HEK293 (cell line): Measurements from ENCODE around the gene MRTFA.

ENCODE experiments used
- CTCF ChIP-seq: fragments of 450-650 bp; formaldehyde crosslinking; IDR thresholded peaks from 2 replicates; pipeline ENCODE4 v1.5.1; 2016; ENCODE audit warnings: missing biosample characterization, missing genetic modification characterization
- GLIS1 ChIP-seq: fragments of 450-650 bp; formaldehyde crosslinking; IDR thresholded peaks from 2 replicates; pipeline ENCODE4 v1.5.1; 2016; ENCODE audit warnings: missing biosample characterization, missing genetic modification characterization
- PBX3 ChIP-seq: sonication (generic); formaldehyde crosslinking; IDR thresholded peaks from 2 replicates; pipeline ENCODE4 v1.8.1; 2022; ENCODE audit warnings: mild to moderate bottlenecking, moderate library complexity, missing genetic modification reagents
- PRDM4 ChIP-seq: fragments of 450-650 bp; formaldehyde crosslinking; IDR thresholded peaks from 2 replicates; pipeline ENCODE4 v1.5.1; 2017; ENCODE audit warnings: missing biosample characterization, missing genetic modification characterization
- YY2 ChIP-seq: fragments of 450-650 bp; formaldehyde crosslinking; IDR thresholded peaks from 2 replicates; pipeline ENCODE4 v1.5.1; 2016; ENCODE audit warnings: missing biosample characterization, missing genetic modification characterization
- ZNF324 ChIP-seq: fragments of 450-650 bp; formaldehyde crosslinking; IDR thresholded peaks from 2 replicates; pipeline ENCODE4 v1.5.1; 2016; ENCODE audit warnings: missing biosample characterization, missing genetic modification characterization
- ZNF571 ChIP-seq: fragments of 450-650 bp; formaldehyde crosslinking; IDR thresholded peaks from 2 replicates; pipeline ENCODE4 v1.5.0; 2017; ENCODE audit warnings: missing biosample characterization, missing genetic modification characterization
- ZNF580 ChIP-seq: fragments of 450-650 bp; formaldehyde crosslinking; IDR thresholded peaks from 2 replicates; pipeline ENCODE4 v1.5.1; 2016; ENCODE audit warnings: missing biosample characterization, missing genetic modification characterization
- ZNF792 ChIP-seq: fragments of 450-650 bp; formaldehyde crosslinking; IDR thresholded peaks from 2 replicates; pipeline ENCODE4 v1.5.1; 2016; ENCODE audit warnings: missing biosample characterization, missing genetic modification characterization
- ZSCAN18 ChIP-seq: fragments of 450-650 bp; formaldehyde crosslinking; IDR thresholded peaks from 2 replicates; pipeline ENCODE4 v1.5.1; 2016; ENCODE audit warnings: missing biosample characterization, missing genetic modification characterization

GRCh38 chr22:40557972-40558371, 78.5 kb downstream of the MRTFA start:
- TF ChIP-seq CTCF (no peak), ZSCAN18 (tag by site-specific recombination) (no peak), YY2 (tag by site-specific recombination) (no peak), ZNF571 (tag by site-specific recombination) (no peak), ZNF580 (tag by site-specific recombination) (no peak), PBX3 (CRISPR knock-in tag) (no peak), ZNF792 (tag by site-specific recombination) (no peak), PRDM4 (tag by site-specific recombination) (no peak), ZNF324 (no peak), GLIS1 (tag by site-specific recombination) (no peak)
